KBM-7 (cell line): ENCODE measurements around the gene EIF1.
A peak's percentile ranks its signal among the peaks of the same experiment; 100 is the strongest.

ENCODE experiments used
- DNase-seq: peaks from one replicate; pipeline ENCODE4 v3.0.0-alpha.2; 2015
- in situ Hi-C: fragments of 300-500 bp; cut with MboI; formaldehyde crosslinking; loops from 2 replicates; pipeline ENCODE4 v1.14.3; 2020; ENCODE audit warnings: low sequenced_read_pairs, low pct_unique_long_range_greater_than_20kb, mixed read lengths

Gene EIF1

DNA sequence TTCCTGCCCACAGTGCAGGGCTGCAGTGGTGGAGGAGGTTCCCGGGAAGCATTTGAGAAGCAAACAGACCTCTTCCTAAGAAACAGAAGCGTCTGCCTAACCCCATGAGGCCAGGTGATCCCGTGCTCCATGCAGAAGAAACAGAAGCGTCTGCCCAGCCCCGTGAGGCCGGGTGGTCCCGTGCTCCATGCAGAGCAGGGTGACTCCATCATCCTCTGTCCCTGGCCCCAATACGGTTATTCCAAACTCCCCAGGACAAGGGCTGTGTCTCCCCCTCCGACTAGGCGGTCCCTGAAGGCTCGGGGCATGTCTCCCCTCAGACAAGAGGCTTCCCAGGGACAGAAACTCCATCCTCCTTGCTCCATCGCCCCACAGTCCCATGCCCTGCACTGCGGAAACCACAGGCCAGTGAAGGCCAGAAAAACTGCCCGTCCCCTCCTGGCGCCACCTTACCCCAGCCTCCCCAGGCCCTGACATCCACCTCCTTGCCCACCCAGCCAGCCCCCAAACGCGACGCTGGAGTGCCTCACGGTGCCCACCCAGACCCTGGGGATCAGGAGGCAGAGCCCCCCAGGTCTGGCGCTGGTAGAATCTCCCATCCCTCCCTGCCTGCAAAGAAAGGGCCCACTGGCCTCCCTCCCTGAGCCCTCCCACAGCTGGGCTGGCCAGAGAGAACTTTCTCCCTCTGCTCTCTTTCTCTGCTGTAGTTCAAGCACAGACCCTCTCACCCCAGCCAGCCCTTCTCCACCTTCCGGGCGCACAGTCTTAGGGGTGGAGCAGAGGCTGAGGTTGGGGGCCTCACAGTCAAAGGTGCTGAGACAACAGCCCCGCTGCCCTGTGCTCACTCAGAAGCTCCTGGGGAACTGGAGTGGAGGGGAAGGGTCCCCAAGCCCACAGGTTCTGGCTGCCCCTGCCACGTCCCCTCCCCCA is 33.7 kb upstream of the EIF1 start:
- no peak for DNase-seq
- in situ Hi-C loops: no loop called here

DNA sequence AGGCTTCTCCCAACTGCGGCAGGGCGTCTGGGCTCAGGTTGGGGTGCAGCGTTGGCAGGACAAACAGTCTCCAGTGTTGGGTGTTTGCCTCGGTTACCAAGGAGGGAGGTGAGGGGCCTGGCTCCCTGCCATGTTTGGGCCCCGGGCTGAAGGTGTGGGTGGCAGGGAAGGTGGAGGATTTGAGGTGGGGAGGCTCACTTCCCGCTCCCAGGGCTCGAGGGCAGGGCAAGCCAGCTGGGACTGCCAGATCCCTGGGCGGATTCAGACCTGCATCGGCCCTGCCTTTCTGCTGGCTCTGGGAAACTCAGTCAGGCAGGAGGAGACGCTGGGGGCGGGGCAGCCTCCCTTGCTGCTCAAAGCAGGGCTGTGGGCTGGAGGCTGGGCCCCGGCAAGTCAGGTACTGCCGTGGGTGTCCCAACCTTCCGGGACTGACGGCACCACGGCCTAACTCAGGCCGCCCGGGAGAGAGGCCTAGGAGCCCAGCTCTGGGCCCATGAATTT is 33.0 kb upstream of the EIF1 start:
- in situ Hi-C loops: no loop called here
- no peak for DNase-seq

DNA sequence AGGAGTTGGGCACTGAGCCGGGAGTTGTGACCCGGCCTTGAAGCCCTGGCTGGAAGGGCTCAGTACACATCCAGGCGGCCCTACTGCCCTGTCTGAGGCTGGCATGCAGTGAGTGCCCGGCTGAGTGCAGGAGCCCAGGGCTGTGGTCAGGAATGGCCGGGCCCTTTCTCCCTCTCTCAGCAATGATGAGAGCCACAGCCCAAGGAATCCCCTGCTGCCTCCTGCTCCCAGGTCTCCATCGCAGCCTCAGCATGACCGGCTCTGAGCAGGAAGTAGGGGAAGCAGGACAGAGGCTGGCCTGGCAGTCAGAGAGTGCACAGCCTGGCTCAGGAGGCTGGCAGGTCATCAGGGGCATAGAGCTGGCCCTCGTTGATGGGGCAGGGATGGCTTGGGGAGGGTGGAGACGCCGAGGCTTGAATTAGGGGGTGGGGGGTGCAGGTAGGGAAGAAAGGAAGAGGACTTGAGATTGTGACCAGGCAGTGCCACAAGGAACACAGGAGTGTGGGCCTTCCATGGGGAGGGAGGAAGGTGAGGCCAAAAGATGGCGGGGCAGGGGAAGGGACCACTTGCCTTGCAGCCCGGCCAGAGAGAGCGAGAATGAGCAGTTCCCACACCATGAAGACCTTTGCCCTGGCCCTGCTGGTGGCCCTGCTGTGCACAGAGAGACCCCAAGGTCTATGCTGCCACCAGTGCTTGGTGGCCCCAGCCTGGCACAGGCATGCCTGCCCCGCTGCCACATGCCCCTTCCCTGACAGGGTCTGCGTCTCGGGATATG is 32.2 kb upstream of the EIF1 start:
- DNase-seq: no peak
- in situ Hi-C loops: no loop called here

DNA sequence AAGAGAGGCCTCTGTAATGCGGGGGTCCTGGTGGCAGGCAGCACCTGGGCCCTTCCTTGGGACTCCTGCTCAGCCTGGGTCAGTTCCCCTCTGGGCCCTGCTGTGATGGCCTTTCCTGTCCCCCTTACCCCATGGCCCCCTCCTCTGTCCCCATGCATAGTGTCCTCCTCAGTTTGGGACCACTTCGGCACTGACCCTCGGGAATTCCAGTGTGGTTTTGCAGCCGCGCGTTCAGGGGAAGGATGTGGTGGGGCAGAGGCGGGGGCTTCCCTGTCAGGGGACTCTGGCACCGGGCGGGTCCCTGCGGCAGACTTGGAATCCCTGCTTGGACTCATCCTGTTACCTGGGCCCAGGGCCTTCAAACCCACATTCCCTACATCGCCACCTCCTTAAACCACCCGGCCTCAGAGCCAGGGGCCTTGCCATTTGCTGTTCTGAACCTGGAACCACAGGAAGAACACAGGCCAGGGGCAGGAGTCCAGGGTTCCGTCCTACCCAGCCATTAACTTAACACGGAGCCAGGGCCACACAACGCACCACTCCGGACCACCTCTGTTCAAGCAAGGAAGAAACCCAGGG is 31.4 kb upstream of the EIF1 start:
- no peak for DNase-seq
- in situ Hi-C loops: no loop called here

DNA sequence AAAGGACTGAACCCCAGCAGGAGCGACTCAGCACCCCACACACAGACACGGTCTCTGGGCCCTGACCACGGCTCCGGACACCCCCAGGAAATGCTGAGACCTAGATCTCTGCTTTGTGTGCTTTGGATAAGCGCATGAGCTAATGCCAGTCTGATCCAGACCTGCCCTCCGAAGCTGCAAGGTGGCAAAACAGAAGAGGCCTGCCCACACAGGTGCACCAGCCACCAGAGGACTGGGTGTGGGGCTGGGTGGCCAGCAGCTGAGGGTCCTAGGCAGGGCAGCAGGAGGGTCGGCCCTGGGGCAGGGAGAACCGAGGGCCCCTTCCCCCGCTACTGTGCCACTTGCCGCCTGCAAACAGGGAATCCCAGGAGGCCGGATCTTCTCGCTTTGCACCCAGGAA is 30.7 kb upstream of the EIF1 start:
- no peak for DNase-seq
- in situ Hi-C loops: no loop called here

DNA sequence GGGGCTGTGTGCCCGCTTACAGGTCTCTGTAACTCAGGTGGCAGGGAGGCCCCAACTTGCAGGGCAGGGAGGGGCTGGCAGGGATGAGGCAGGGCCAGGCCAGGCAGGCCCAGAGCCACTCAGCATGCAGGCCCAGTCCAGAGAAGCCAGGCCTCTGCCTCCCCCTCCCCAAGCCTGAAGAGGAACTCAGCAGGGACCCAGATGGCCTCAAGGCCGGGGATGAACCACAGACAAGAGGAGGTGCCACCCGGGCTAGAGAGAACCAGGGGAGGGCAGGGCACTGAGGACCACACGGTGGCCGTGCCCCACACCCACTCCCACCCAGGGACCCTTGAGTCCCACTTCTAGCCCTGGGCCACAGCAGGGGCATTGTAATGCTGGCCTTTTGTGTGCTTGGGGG is 29.8 kb upstream of the EIF1 start:
- in situ Hi-C loops: no loop called here

DNA sequence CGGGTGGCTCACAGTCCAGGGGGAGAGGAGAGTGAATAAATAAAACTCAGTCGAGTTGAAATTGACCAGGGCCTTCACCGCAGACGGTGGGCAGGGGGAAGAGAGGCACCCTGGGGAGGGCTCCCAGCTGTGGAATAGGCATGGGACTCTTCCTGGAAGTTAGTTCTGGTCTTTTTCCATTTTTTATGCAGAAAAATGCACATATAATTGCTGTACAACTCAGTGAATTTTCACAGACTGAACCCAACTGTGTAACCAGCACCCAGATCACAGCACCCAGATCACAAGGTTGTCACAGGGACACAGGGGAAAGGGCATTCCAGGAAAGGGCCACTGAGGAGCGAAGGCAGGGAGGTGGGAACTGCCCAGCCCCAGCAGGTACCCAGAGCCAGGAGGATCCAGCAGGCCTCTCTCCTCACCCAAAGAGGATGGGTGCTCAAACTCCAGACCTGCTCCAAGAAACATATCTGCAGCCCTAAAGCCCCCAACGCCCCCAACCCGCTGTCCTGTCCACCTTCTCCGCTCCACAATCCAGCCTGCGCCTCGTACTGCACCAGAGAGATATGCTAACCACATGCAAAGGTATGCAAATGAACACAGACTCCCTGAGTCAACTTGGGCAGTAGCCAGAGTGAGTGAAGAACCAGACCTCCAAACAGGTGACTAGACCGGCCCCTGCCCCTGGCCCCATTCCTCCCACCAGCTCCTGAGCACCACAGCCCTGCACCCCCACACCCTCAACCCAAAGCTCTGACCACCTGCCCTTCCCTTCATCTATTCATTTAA is 29.1 kb upstream of the EIF1 start:
- no peak for DNase-seq
- in situ Hi-C loops: no loop called here

More for the DNA sequence above, 29.8 kb upstream of the EIF1 start:
- DNase-seq: no peak

DNA sequence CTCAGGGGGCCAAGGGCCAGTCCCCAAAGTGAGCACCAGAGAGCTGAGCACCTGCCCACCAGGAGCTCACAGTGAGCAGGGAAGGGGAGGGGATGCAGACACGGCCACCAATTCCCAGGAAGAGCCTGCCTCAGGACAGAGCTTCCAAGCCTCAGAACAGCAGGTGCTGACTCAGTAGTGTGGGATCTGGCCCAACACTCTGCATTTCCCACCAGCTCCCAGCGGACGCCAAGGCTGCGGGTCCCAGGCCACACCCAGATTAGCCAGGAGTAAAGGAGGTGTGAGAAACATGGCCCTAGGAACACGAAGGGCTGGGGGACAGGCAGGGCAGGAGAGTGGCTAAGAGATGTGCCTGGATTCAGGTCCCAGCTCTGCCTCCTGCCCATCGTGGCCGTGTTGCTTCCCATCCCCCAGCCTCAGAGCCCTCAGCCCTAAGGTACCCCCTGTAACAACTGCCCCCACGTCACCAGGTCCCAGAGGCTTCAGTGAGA is 28.4 kb upstream of the EIF1 start:
- in situ Hi-C loops: no loop called here
- DNase-seq: no peak

DNA sequence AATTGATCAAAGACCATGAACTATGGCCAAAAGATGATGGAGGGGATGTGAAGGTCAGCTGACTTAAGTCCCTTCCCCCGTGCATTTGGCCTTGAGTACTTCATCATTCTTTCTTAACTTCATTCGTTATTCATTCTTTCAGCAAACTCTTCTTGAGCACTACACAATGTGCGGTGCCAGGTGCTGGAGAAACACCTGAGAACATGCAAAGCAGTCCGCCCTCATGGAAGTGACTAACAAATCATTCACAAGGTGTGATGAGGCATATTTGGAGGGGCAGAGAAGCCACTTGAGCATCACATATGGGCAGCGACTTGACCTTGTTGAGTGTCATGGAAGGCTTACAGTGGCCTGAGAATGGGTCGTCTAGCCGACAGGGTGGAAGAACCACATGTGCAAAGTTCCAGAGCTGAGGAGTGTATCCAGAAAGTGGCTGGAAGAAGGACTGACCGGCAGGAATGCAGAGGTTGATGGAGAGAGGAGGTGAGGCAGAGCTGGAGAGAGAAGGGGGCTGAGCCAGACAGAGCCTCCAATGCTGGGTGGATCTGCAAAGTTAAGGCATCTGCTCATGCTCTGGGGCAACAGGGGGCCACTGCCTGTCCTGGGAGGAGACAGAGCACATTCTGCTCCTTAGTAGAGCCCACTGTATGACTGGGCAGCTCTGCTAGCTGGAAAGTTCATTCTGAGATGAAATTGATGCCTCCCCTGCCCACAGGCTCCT is 25.1 kb upstream of the EIF1 start:
- in situ Hi-C loops: no loop called here
- DNase-seq: no peak

DNA sequence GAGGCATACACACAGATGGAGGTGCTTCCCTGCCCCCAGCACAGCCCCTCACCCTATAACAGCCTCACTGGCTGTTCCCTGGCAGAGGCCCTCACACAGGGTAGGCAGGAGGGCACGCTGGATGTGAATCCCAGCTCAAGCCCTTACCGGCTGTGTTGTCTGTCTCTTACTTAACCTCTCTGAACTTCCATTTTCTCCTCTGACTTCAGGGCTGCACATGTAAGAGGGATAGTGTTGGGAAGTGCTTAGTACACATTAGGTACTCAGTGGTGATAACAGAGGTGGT is 24.6 kb upstream of the EIF1 start:
- no peak for DNase-seq
- in situ Hi-C loops: no loop called here

DNA sequence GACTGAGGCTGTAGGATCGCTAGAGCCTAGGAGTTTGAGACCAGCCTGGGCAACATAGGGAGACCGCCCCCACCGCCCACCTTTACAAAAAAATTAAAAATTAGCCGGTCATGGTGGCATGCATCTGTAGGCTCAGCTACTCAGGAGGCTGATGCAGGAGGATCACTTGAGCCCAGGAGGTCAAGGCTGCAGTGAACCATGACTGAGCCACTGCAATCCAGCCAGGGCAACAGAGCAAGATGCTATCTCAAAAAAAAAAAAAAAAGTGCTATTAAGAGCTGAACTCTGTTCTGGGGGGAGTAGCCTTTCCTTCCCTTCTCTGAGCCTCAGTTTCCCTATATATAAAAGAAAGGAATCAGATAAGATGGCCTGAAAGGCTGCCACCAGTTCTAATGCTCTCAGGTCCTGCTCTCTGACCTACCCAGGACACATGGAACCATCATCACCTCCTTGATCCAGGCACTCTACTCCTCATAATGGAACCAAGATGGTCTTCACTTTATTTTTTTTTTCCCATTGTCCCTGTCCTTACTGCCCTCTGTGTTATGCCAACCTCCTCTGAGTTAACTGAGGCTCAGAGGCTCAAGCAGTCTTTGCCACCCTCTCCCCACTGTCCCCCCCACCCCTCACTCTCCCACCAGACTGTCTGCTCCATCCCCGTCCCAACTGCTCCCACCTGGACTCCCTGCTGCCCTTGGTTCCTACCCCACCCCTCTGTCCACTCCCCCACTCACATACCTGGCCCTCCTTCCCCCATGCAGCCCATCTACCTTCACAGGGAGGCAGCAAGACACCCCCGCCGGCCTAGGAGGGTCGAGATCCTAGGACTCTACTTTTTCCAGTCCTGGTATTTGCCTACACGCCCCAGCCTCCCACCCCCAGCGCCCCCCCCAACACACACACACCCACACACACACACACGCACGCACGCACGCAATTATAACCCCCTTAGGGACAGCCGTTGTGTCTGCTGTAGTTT is 23.8 kb upstream of the EIF1 start:
- in situ Hi-C loops: no loop called here
- DNase-seq: no peak

DNA sequence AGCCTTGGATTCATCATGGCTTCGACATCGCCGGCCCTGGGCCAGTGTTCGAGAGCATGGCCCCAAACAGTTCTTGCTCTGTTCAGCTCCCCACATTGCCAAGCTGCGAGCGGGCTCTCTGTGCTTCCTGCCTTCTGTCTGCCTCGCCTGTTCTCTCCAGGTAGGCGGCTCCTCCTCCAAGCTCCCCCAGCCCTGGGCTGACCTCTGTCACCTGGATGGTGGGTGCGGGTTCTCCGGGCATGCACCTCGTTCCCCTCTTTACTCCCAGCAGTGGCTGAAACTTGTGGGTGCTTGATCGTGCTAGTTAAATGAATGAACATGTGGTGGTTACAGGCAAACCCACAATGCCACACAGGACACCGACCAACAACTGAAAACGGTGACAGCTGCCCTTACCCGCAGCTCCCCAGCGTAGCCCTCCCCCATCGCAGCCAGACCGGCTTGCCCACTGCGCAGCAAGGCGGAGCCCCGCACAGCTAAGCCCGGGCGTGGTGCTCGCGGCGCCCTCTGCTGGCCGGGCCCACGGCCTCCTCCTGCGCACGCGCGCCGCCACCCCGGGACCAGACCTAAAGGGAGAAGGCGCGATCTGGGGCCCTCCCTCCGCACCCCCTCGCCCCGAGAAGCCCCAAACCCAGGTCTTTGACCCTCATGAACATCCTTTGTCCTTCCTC is 23.0 kb upstream of the EIF1 start:
- DNase-seq: peak; percentile 85
- in situ Hi-C loops: no loop called here

DNA sequence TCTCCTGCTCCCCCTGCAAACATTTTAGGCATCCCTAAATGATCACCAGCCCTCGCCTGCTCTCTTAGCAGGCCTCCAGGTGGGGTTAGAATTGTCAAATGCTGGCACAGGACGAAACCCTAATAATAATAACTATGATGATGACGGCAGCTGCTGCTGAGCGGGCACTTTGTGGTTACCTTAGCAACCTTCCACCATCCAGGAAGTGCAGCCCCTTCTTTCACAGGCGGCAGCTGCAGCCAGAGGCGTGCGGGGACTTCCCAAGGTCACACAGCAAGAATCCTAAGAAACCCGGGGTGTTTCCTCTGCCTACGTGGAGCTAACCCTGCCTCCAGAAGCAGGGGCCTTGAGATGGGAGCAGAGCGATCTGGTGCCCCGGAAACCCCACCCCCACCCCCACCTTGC is 22.4 kb upstream of the EIF1 start:
- in situ Hi-C loops: no loop called here
- no peak for DNase-seq

DNA sequence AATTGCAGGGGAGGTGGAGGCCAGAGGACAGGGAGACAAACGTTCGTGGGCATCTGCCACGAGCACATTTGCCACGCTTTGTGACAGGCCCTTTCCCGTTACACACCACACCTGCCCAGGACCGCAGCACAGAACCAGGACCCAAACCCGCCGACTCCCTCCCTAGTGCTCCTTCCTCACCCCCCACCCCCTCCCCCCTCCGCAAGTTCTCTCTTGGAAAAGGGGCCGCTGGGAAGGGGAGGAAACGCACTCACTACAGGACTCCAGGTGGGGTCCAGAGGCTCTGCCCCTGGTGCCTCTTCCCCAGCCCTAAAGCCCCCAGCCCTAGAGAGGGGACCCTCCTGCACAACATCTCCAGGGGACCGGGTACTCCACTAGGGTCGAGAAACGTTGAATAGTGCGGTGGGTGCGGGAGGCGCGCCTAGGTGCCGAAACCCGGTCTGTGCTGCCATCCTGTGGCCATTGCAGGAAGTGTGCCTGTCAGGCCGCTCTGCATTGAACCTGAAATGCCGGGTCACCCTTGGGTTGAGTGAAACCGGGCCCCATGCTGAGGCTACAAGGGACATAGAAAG is 21.9 kb upstream of the EIF1 start:
- in situ Hi-C loops: no loop called here
- peak; percentile 84 for DNase-seq

DNA sequence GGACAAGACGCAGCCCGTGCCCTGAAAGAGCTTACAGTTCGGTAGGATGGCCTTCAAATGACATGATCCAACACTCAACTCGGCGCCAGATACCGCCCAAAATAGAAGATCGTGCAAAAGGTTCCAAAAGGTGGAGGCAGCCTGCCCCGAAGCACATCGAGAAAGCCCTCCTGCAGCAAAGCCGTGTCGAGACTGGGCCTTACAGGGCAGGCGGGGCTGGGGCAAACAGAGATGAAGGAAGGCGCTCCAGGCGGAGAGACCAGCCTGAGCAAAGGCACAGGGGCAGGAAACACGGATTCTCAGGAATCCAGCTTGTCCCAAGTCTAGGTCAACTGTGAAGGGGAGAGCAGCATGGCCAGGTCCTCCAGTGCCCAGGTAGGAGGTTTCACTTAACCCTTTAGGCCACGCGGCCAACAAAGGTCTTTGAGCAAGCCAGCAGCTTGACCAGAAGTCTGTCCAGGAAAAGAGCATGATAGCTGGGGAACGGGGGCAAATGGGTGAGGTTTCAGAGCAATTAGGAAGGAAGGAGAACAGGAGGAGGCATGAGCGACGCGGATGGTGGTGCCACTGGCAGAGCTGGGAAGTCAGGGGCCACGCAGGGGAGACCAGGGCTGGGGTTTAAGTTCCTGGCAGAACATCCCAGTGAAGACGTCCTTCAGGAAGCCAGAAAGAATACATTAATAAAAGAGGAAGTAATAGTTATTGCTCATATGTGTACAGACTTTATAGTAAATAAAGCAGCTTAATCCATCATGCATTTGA is 21.2 kb upstream of the EIF1 start:
- in situ Hi-C loops: no loop called here

DNA sequence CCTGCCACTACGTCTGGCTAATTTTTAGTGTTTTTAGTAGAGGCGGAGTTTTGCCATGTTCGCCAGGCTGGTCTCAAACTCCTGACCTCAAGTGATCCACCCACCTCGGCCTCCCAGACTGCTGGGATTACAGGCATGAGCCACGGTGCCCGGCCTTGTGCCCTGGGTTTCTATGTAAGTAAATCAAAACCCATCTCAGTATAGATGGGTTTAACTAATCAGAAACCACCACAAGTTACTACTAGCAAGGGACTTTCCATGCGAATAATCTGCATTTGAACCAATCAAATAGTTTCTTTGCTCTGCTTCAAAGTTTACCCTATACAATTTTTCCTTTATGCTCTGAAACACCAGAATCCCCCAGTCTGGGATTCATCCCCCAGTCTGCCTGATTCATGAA is 16.5 kb upstream of the EIF1 start:
- no peak for DNase-seq
- in situ Hi-C loops: no loop called here

More for the DNA sequence above, 21.2 kb upstream of the EIF1 start:
- peak; percentile 49 for DNase-seq
